GM23338 (cell line): ENCODE measurements around the gene FAM111B. TPM values are rescaled to one million over a fixed set of nuclear protein-coding genes. Genes with fewer than 3 reads are reported as not detected.
A peak's percentile ranks its signal among the peaks of the same experiment; 100 is the strongest.
"Not testable (repeated sequence)": the region's sequence is repeated elsewhere in the genome, so short reads cannot be mapped to it uniquely, and the experiment has no call there.

Source experiments
- ATAC-seq: fragments of 200-7000 bp; cut with Tn5 transposase; 3 replicates; pipeline ENCODE4 v1.9.1; 2020
- DNase-seq: peaks from one replicate; pipeline ENCODE4 v3.0.0-alpha.2; 2015; ENCODE audit warnings: low spot score
- H2AFZ ChIP-seq: fragments of 200-600 bp; sonication (generic); 2 replicates; pipeline ENCODE4 v1.8.0; 2016; ENCODE audit warnings: antibody characterized with exemption, mild to moderate bottlenecking, moderate library complexity
- H3F3A ChIP-seq: fragments of 200-600 bp; sonication (generic); replicated peaks from 2 replicates; pipeline ENCODE4 v1.8.0; 2017; ENCODE audit warnings: antibody characterized with exemption, mixed run types, low read depth
- H3K27ac ChIP-seq: fragments of 200-600 bp; sonication (generic); 2 replicates; pipeline ENCODE4 v1.6.1; 2016; ENCODE audit warnings: low read depth
- H3K27me3 ChIP-seq: fragments of 200-600 bp; sonication (generic); 2 replicates; pipeline ENCODE4 v1.8.0; 2016; ENCODE audit warnings: mild to moderate bottlenecking, mixed run types, moderate library complexity; ENCODE audit not compliant: insufficient read depth
- H3K36me3 ChIP-seq: fragments of 200-600 bp; sonication (generic); 2 replicates; pipeline ENCODE4 v1.8.0; 2016; ENCODE audit warnings: mild to moderate bottlenecking; ENCODE audit not compliant: insufficient read depth
- H3K4me1 ChIP-seq: fragments of 200-600 bp; sonication (generic); 2 replicates; pipeline ENCODE4 v1.8.0; 2016; ENCODE audit warnings: mild to moderate bottlenecking, moderate library complexity; ENCODE audit not compliant: insufficient read depth
- H3K4me2 ChIP-seq: fragments of 200-600 bp; sonication (generic); 2 replicates; pipeline ENCODE4 v1.7.1; 2017; ENCODE audit warnings: mixed run types
- H3K4me3 ChIP-seq: fragments of 200-600 bp; sonication (generic); 2 replicates; pipeline ENCODE4 v1.6.1; 2016; ENCODE audit warnings: mixed run types
- H3K79me2 ChIP-seq: fragments of 200-600 bp; sonication (generic); replicated peaks from 2 replicates; pipeline ENCODE4 v1.8.0; 2017; ENCODE audit warnings: mild to moderate bottlenecking; ENCODE audit not compliant: insufficient read depth
- H3K9me2 ChIP-seq: fragments of 200-600 bp; sonication (generic); 2 replicates; pipeline ENCODE4 v1.8.0; 2017; ENCODE audit not compliant: insufficient read depth
- H4K20me1 ChIP-seq: fragments of 200-600 bp; sonication (generic); replicated peaks from 2 replicates; pipeline ENCODE4 v1.8.0; 2017; ENCODE audit warnings: mild to moderate bottlenecking; ENCODE audit not compliant: insufficient read depth
- H3K27ac Mint-ChIP-seq: 2 replicates; pipeline ENCODE4 v1.8.0; 2020; ENCODE audit warnings: inconsistent platforms, mild to moderate bottlenecking, moderate library complexity, mixed read lengths
- H3K27me3 Mint-ChIP-seq: 3 replicates; pipeline ENCODE4 v1.8.0; 2022; ENCODE audit warnings: low read depth, mild to moderate bottlenecking, moderate library complexity, mixed read lengths, inconsistent platforms; ENCODE audit not compliant: insufficient read depth, poor library complexity
- H3K36me3 Mint-ChIP-seq: 3 replicates; pipeline ENCODE4 v1.8.0; 2021; ENCODE audit warnings: low read depth, mild to moderate bottlenecking, inconsistent platforms, moderate library complexity, mixed read lengths
- H3K4me1 Mint-ChIP-seq: 3 replicates; pipeline ENCODE4 v1.8.0; 2020; ENCODE audit warnings: mild to moderate bottlenecking, inconsistent platforms, mixed read lengths
- H3K4me3 Mint-ChIP-seq: 3 replicates; pipeline ENCODE4 v1.8.0; 2021; ENCODE audit warnings: moderate library complexity, mild to moderate bottlenecking, inconsistent platforms, mixed read lengths
- H3K9me3 Mint-ChIP-seq: 3 replicates; pipeline ENCODE4 v1.8.0; 2020; ENCODE audit warnings: moderate library complexity, mild to moderate bottlenecking, inconsistent platforms, mixed read lengths
- EZH2 ChIP-seq: fragments of 200-600 bp; sonication (generic); IDR thresholded peaks from one replicate; pipeline ENCODE4 v1.8.0; 2017; ENCODE audit warnings: antibody characterized with exemption, mild to moderate bottlenecking, low read depth; ENCODE audit not compliant: unreplicated experiment
- NANOG ChIP-seq: IDR thresholded peaks from 2 replicates; pipeline ENCODE4 v1.6.1; 2016; ENCODE audit warnings: antibody characterized with exemption, borderline replicate concordance
- STAT1 ChIP-seq: IDR thresholded peaks from one replicate; pipeline ENCODE4 v1.6.1; 2016; ENCODE audit warnings: antibody characterized with exemption; ENCODE audit not compliant: unreplicated experiment
- polyA plus RNA-seq: library from polyadenylated mRNA; unstranded; fragments of >200 nt; fragmentation: Nextera tagmentation; extraction: Ambion mirVana; gene quantifications from 2 replicates; pipeline ENCODE4 v1.2.1, GENCODE V29; 2016
- total RNA-seq: library from RNA; depleted of rRNA; stranded (reverse); fragments of >200 nt; shearing (Covaris generic); gene quantifications from 2 replicates; pipeline ENCODE4 v1.2.3, GENCODE V29; 2014
- TF ChIP-seq, protein P1 (sequence below): IDR thresholded peaks from one replicate; pipeline ENCODE4 v1.6.1; 2018; ENCODE audit warnings: antibody characterized with exemption; ENCODE audit not compliant: unreplicated experiment
- TF ChIP-seq, protein P2 (sequence below), 2 experiments: fragments of 200-600 bp in 1 of 2; sonication (generic) in 1 of 2; conservative IDR thresholded peaks; 2 replicates each; pipeline versions ENCODE4 v1.5.1 to v1.6.1; 2016 to 2017; ENCODE audit warnings: antibody characterized with exemption in 2 of 2, low read depth in 2 of 2, mild to moderate bottlenecking in 2 of 2, moderate library complexity in 1 of 2
- TF ChIP-seq, protein P3 (sequence below): IDR thresholded peaks from 2 replicates; pipeline ENCODE4 v1.6.1; 2016; ENCODE audit warnings: antibody characterized with exemption
- TF ChIP-seq, protein P4 (sequence below): fragments of 250-450 bp; sonication (Bioruptor Pico); IDR thresholded peaks from 2 replicates; pipeline ENCODE4 v1.5.0; 2020; ENCODE audit warnings: mild to moderate bottlenecking, moderate library complexity

The FAM111B gene
- total and polyA plus RNA-seq, 2 experiments from 2014 or later, result 30.6 to 40.7 TPM

DNA sequence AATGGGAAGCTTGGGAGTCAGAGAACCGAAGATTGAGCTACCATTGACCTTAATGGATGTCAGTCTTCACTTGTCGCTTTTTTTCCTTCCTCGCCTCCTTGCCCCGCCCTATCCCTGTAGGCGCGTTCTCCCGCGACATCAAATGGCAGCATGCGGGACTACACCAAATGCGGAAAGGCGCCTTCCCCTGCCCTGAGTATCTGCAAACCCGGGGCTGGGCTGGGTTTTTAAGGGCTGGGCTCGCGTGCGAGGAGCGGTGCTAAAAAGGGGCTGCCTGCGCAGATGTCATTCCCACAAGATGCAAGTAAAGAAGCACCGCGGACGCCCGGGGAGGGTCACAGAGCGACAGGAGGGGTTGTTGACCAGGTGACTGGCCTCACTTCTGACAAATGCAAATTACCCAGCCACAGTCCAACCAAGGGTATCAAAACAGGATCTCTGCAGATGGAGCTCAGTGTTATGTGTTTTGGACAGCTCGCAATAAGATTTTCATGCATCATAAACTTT is 4.7 kb upstream of the FAM111B start (continued):
- TF ChIP-seq, protein P1, sequence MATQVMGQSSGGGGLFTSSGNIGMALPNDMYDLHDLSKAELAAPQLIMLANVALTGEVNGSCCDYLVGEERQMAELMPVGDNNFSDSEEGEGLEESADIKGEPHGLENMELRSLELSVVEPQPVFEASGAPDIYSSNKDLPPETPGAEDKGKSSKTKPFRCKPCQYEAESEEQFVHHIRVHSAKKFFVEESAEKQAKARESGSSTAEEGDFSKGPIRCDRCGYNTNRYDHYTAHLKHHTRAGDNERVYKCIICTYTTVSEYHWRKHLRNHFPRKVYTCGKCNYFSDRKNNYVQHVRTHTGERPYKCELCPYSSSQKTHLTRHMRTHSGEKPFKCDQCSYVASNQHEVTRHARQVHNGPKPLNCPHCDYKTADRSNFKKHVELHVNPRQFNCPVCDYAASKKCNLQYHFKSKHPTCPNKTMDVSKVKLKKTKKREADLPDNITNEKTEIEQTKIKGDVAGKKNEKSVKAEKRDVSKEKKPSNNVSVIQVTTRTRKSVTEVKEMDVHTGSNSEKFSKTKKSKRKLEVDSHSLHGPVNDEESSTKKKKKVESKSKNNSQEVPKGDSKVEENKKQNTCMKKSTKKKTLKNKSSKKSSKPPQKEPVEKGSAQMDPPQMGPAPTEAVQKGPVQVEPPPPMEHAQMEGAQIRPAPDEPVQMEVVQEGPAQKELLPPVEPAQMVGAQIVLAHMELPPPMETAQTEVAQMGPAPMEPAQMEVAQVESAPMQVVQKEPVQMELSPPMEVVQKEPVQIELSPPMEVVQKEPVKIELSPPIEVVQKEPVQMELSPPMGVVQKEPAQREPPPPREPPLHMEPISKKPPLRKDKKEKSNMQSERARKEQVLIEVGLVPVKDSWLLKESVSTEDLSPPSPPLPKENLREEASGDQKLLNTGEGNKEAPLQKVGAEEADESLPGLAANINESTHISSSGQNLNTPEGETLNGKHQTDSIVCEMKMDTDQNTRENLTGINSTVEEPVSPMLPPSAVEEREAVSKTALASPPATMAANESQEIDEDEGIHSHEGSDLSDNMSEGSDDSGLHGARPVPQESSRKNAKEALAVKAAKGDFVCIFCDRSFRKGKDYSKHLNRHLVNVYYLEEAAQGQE, result no peak
- TF ChIP-seq, protein P2, sequence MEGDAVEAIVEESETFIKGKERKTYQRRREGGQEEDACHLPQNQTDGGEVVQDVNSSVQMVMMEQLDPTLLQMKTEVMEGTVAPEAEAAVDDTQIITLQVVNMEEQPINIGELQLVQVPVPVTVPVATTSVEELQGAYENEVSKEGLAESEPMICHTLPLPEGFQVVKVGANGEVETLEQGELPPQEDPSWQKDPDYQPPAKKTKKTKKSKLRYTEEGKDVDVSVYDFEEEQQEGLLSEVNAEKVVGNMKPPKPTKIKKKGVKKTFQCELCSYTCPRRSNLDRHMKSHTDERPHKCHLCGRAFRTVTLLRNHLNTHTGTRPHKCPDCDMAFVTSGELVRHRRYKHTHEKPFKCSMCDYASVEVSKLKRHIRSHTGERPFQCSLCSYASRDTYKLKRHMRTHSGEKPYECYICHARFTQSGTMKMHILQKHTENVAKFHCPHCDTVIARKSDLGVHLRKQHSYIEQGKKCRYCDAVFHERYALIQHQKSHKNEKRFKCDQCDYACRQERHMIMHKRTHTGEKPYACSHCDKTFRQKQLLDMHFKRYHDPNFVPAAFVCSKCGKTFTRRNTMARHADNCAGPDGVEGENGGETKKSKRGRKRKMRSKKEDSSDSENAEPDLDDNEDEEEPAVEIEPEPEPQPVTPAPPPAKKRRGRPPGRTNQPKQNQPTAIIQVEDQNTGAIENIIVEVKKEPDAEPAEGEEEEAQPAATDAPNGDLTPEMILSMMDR (conservative IDR thresholded peaks at IDR 0.05; ENCODE audit: low read depth in 2 of 2), result peak; percentile 37 to 81

DNA sequence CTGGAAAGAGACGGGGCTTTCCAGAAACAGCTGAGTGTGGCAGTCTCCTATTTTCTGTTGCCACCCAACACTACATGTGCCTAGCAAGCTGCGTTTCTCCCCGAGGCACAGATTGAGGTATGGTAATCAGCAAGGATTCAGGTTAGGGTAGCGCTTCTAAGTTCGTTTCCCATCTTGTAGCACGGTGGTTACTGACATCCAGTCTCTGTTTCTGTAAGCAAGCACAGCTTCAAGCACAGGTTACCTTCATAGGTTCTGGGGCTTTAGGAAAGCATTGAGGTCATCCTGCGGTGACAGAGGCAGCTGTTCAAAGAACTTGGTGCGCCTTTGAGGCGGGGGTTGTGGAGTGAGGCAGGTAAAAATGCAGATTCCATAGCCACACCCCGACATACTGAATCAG is 684 bp downstream of the FAM111B start:
- peaks cover 44% of the 10 kb centered on the region for H3K36me3 Mint-ChIP-seq
- not testable (repeated sequence) for H3K27ac ChIP-seq, H4K20me1 ChIP-seq, H3K9me2 ChIP-seq, H3K79me2 ChIP-seq, H3F3A ChIP-seq, H3K36me3 ChIP-seq, H3K27ac Mint-ChIP-seq
- peaks cover 14% of the 10 kb centered on the region for H3K9me3 Mint-ChIP-seq
- H3K4me3 ChIP-seq, result peak overlapping the region; percentile 80
- H3K4me3 Mint-ChIP-seq, result peak overlapping the region; percentile 91
- H3K27me3 Mint-ChIP-seq, result peaks cover 31% of the 10 kb centered on the region
- H2AFZ ChIP-seq, result peak overlapping the region; percentile 38; the same call in 1 of the 2 replicates
- peak; percentile 29 for DNase-seq
- peaks cover 43% of the 10 kb centered on the region for H3K27me3 ChIP-seq
- peak overlapping the region; percentile 88 for H3K4me2 ChIP-seq
- H3K4me1 Mint-ChIP-seq, result peaks cover 18% of the 10 kb centered on the region
- H3K4me1 ChIP-seq, result peaks cover 11% of the 10 kb centered on the region; the same call in 1 of the 2 replicates
- ATAC-seq, result peak; percentile 11

DNA sequence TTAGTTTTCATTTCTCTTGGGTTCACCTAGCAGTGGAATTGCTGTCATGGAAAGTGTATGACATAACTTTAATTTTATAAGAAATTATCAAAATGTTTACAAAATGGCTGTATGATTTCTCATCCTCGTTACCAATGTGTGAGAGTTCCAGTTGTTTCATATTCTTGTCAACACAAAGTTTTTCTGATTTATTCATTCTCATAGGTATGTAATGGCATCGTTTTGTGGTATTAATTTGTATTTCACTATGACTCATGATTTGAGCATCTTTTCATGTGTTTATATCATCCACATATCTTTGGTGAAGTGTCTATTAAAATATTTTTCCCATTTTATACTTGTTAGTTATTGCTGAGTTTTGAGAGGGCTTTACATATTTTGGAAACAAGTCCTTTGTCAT is 5.5 kb downstream of the FAM111B start:
- Mint-ChIP-seq H3K4me1 (peaks cover 9% of the 10 kb centered on the region; the same call in 2 of the 3 replicates), H3K4me3 (no peak overlapping the region), H3K36me3 (peaks cover 77% of the 10 kb centered on the region), H3K9me3 (peaks cover 12% of the 10 kb centered on the region), H3K27me3 (peaks cover 4% of the 10 kb centered on the region), H3K27ac (no peak overlapping the region)
- Histone ChIP-seq H3K4me2 (no peak overlapping the region), H3K4me3 (no peak overlapping the region), H3K9me2 (no peaks in the 10 kb centered on the region), H3K36me3 (peaks cover 13% of the 10 kb centered on the region), H3K4me1 (0 out of 2 replicates have a peak, but pooled peaks cover 5% of the 10 kb centered on the region), H3F3A (no peaks in the 10 kb centered on the region; the same call in 1 of the 2 replicates), H3K27me3 (peaks cover 11% of the 10 kb centered on the region), H3K27ac (no peak overlapping the region), H2AFZ (no peak overlapping the region), H3K79me2 (0 out of 2 replicates have a peak, but pooled peaks cover 7% of the 10 kb centered on the region), H4K20me1 (no peaks in the 10 kb centered on the region; the same call in 1 of the 2 replicates)
- TF ChIP-seq NANOG (no peak), EZH2 (no peak), STAT1 (no peak)
- TF ChIP-seq, protein P3, sequence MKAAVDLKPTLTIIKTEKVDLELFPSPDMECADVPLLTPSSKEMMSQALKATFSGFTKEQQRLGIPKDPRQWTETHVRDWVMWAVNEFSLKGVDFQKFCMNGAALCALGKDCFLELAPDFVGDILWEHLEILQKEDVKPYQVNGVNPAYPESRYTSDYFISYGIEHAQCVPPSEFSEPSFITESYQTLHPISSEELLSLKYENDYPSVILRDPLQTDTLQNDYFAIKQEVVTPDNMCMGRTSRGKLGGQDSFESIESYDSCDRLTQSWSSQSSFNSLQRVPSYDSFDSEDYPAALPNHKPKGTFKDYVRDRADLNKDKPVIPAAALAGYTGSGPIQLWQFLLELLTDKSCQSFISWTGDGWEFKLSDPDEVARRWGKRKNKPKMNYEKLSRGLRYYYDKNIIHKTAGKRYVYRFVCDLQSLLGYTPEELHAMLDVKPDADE, result no peak
- TF ChIP-seq, protein P4, sequence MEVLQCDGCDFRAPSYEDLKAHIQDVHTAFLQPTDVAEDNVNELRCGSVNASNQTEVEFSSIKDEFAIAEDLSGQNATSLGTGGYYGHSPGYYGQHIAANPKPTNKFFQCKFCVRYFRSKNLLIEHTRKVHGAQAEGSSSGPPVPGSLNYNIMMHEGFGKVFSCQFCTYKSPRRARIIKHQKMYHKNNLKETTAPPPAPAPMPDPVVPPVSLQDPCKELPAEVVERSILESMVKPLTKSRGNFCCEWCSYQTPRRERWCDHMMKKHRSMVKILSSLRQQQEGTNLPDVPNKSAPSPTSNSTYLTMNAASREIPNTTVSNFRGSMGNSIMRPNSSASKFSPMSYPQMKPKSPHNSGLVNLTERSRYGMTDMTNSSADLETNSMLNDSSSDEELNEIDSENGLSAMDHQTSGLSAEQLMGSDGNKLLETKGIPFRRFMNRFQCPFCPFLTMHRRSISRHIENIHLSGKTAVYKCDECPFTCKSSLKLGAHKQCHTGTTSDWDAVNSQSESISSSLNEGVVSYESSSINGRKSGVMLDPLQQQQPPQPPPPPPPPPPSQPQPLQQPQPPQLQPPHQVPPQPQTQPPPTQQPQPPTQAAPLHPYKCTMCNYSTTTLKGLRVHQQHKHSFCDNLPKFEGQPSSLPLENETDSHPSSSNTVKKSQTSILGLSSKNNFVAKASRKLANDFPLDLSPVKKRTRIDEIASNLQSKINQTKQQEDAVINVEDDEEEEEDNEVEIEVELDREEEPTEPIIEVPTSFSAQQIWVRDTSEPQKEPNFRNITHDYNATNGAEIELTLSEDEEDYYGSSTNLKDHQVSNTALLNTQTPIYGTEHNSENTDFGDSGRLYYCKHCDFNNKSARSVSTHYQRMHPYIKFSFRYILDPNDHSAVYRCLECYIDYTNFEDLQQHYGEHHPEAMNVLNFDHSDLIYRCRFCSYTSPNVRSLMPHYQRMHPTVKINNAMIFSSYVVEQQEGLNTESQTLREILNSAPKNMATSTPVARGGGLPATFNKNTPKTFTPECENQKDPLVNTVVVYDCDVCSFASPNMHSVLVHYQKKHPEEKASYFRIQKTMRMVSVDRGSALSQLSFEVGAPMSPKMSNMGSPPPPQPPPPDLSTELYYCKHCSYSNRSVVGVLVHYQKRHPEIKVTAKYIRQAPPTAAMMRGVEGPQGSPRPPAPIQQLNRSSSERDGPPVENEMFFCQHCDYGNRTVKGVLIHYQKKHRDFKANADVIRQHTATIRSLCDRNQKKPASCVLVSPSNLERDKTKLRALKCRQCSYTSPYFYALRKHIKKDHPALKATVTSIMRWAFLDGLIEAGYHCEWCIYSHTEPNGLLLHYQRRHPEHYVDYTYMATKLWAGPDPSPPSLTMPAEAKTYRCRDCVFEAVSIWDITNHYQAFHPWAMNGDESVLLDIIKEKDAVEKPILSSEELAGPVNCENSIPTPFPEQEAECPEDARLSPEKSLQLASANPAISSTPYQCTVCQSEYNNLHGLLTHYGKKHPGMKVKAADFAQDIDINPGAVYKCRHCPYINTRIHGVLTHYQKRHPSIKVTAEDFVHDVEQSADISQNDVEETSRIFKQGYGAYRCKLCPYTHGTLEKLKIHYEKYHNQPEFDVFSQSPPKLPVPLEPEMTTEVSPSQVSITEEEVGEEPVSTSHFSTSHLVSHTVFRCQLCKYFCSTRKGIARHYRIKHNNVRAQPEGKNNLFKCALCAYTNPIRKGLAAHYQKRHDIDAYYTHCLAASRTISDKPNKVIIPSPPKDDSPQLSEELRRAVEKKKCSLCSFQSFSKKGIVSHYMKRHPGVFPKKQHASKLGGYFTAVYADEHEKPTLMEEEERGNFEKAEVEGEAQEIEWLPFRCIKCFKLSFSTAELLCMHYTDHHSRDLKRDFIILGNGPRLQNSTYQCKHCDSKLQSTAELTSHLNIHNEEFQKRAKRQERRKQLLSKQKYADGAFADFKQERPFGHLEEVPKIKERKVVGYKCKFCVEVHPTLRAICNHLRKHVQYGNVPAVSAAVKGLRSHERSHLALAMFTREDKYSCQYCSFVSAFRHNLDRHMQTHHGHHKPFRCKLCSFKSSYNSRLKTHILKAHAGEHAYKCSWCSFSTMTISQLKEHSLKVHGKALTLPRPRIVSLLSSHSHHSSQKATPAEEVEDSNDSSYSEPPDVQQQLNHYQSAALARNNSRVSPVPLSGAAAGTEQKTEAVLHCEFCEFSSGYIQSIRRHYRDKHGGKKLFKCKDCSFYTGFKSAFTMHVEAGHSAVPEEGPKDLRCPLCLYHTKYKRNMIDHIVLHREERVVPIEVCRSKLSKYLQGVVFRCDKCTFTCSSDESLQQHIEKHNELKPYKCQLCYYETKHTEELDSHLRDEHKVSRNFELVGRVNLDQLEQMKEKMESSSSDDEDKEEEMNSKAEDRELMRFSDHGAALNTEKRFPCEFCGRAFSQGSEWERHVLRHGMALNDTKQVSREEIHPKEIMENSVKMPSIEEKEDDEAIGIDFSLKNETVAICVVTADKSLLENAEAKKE (CRISPR knock-in tag), result no peak
- DNase-seq (no peak), ATAC-seq (no peak)
